CD4-positive, alpha-beta T cell (primary cell): Measurements from ENCODE around the gene DUXB. TPM values are rescaled to one million over a fixed set of nuclear protein-coding genes. Genes with fewer than 3 reads are reported as not detected.

Experiments used
- ATAC-seq: fragments of 200-7000 bp; cut with Tn5 transposase; one replicate; pipeline ENCODE4 v1.10.0; 2022; ENCODE audit warnings: mild to moderate bottlenecking; ENCODE audit not compliant: poor library complexity
- CTCF ChIA-PET: fragments of 350-600 bp; sonication (Branson Sonifier 250); formaldehyde crosslinking; loops from one replicate; lab custom pipeline; 2021; ENCODE audit warnings: antibody characterized with exemption, inconsistent platforms; lab: Charles Lee
- POLR2A ChIA-PET: fragments of 350-600 bp; sonication (Branson Sonifier 250); formaldehyde crosslinking; loops from one replicate; lab custom pipeline; 2021; ENCODE audit warnings: antibody characterized with exemption, inconsistent platforms; lab: Charles Lee
- DNase-seq, 14 experiments: peaks; one replicate each; pipeline ENCODE4 v3.0.0-alpha.2; 2013 to 2020; ENCODE audit warnings: mixed read lengths in 2 of 14
- H3K27ac ChIP-seq, 2 donors: one replicate each; pipeline versions ENCODE4 v1.5.1 to v1.7.0; 2013; ENCODE audit warnings: low read length in 2 of 2, low read depth in 1 of 2, mild to moderate bottlenecking in 1 of 2
- H3K27me3 ChIP-seq, 2 experiments: 1 replicate in 1 of 2; 2 replicates in 1 of 2; pipeline versions ENCODE4 v1.6.1 to v1.7.0; 2013; ENCODE audit warnings: low read length in 2 of 2, control low read depth in 1 of 2, mild to moderate bottlenecking in 1 of 2, moderate library complexity in 1 of 2; ENCODE audit not compliant: insufficient read depth in 2 of 2, control insufficient read depth in 1 of 2
- H3K36me3 ChIP-seq: one replicate; pipeline ENCODE4 v1.6.1; 2013; ENCODE audit warnings: low read length, control low read depth; ENCODE audit not compliant: insufficient read depth
- H3K4me1 ChIP-seq: one replicate; pipeline ENCODE4 v1.6.1; 2013; ENCODE audit warnings: low read length, control low read depth; ENCODE audit not compliant: insufficient read depth
- H3K4me3 ChIP-seq: one replicate; pipeline ENCODE4 v1.5.1; 2013; ENCODE audit warnings: mild to moderate bottlenecking, low read length, moderate library complexity
- H3K9me3 ChIP-seq, 2 experiments: 1 replicate in 1 of 2; 2 replicates in 1 of 2; pipeline versions ENCODE4 v1.6.1 to v1.7.0; 2013; ENCODE audit warnings: low read length in 2 of 2, mild to moderate bottlenecking in 2 of 2, control low read depth in 1 of 2, moderate library complexity in 1 of 2; ENCODE audit not compliant: control insufficient read depth in 1 of 2, insufficient read depth in 1 of 2
- H3K27ac Mint-ChIP-seq: one replicate; pipeline ENCODE4 v1.8.0; 2020; ENCODE audit warnings: mixed read lengths
- H3K27me3 Mint-ChIP-seq: one replicate; pipeline ENCODE4 v1.8.0; 2021; ENCODE audit warnings: mixed read lengths
- H3K36me3 Mint-ChIP-seq: one replicate; pipeline ENCODE4 v1.8.0; 2021; ENCODE audit warnings: low read depth, mixed read lengths
- H3K4me1 Mint-ChIP-seq: one replicate; pipeline ENCODE4 v1.8.0; 2021; ENCODE audit warnings: low read depth, mixed read lengths
- H3K4me3 Mint-ChIP-seq: one replicate; pipeline ENCODE4 v1.8.0; 2020; ENCODE audit warnings: mild to moderate bottlenecking, mixed read lengths
- H3K9me3 Mint-ChIP-seq: one replicate; pipeline ENCODE4 v1.8.0; 2020; ENCODE audit warnings: mixed read lengths
- CTCF ChIP-seq: fragments of 200-600 bp; IDR thresholded peaks from one replicate; pipeline ENCODE4 v1.8.0; 2022; ENCODE audit warnings: antibody characterized with exemption, mild to moderate bottlenecking
- intact Hi-C, 2 experiments: fragments of 100-400 bp; cut with DNase I in 1 of 2; cut with micrococcal nuclease in 1 of 2; formaldehyde crosslinking; loops; one replicate each; pipeline versions ENCODE4 v1.15.1 to v1.9.0; 2023 to 2025; cut with DNase I, micrococcal nuclease
- polyA plus RNA-seq, 2 donors: library from polyadenylated mRNA; unstranded; fragments of 120-200 nt; gene quantifications; one replicate each; pipeline ENCODE4 v1.2.1, GENCODE V29; 2013
- total RNA-seq, 174 experiments: library from RNA in 2 of 174; stranded (reverse) in 2 of 174; gene quantifications; one replicate each; pipeline ENCODE4 v1.2.3 and lab custom pipeline; 2021 to 2026

DUXB gene
- not detected for total RNA-seq
- polyA plus RNA-seq (2013, experiment 1 of 2), result not detected
- not detected for polyA plus RNA-seq (2013, experiment 2 of 2)
- 0 to 0.01 (median 0) reads per million in 172 experiments for total RNA-seq (lab: John Stamatoyannopoulos, UW)

- ChIA-PET POLR2A (no interaction called here), CTCF (interaction anchor here (1.6 kb wide), 1 partner anchor 63 kb away, joined by 3 read pairs; no protein-coding TSS in a partner anchor)
- no peak for TF ChIP-seq CTCF
- H3K27ac ChIP-seq, result no peak within 1 kb of the TSS
- ATAC-seq (no peak), DNase-seq (no peak)
- Mint-ChIP-seq H3K9me3 (no peaks in the 10 kb centered on the region), H3K27ac (no peak within 1 kb of the TSS), H3K4me3 (no peak within 1 kb of the TSS), H3K36me3 (no peaks in the 10 kb centered on the region), H3K4me1 (no peaks in the 10 kb centered on the region), H3K27me3 (peaks cover 6% of the 10 kb centered on the region)
- no peaks in the 10 kb centered on the region for H3K36me3 ChIP-seq
- H3K27me3 ChIP-seq, result no peaks in the 10 kb centered on the region
- H3K9me3 ChIP-seq, result no peaks in the 10 kb centered on the region
- no peak within 1 kb of the TSS for H3K4me3 ChIP-seq
- H3K4me1 ChIP-seq, result no peaks in the 10 kb centered on the region
- intact Hi-C loops, result no loop called here
These were observed at the start of gene DUXB for GRCh38 chr16:75701361-75701760. Gene DUXB, minus strand, starts transcription at chr16:75701461. Its CDS starts 43 bp downstream, at chr16:75701418.

- H3K27ac ChIP-seq, result no peak overlapping the region
- no peaks in the 10 kb centered on the region for H3K9me3 ChIP-seq
- peaks cover 46% of the 10 kb centered on the region for H3K27me3 Mint-ChIP-seq
- no peak overlapping the region for H3K4me3 ChIP-seq
- no peak for TF ChIP-seq CTCF
- no peaks in the 10 kb centered on the region for H3K4me1 Mint-ChIP-seq
- no peak for ATAC-seq
- ChIA-PET POLR2A (interaction anchor here (0.7 to 0.8 kb wide), 2 partner anchors 23 to 102 kb away, joined by 3 to 5 read pairs; no protein-coding TSS in a partner anchor), CTCF (no interaction called here)
- no peaks in the 10 kb centered on the region for H3K36me3 Mint-ChIP-seq
- no peak for DNase-seq
- no peaks in the 10 kb centered on the region for H3K27me3 ChIP-seq
- H3K4me3 Mint-ChIP-seq, result no peak overlapping the region
- no peaks in the 10 kb centered on the region for H3K9me3 Mint-ChIP-seq
- no peak overlapping the region for H3K27ac Mint-ChIP-seq
- intact Hi-C loops, result no loop called here
- H3K4me1 ChIP-seq, result no peaks in the 10 kb centered on the region
- no peaks in the 10 kb centered on the region for H3K36me3 ChIP-seq
These were observed 49.3 kb upstream of the DUXB start for GRCh38 chr16:75750528-75750927.

- H3K27ac ChIP-seq, result no peak overlapping the region
- intact Hi-C loops, result no loop called here
- ATAC-seq (no peak), DNase-seq (no peak)
- no peak overlapping the region for H3K4me3 ChIP-seq
- no peaks in the 10 kb centered on the region for H3K36me3 Mint-ChIP-seq
- no peak overlapping the region for H3K27ac Mint-ChIP-seq
- CTCF ChIA-PET, result no interaction called here
- H3K36me3 ChIP-seq, result no peaks in the 10 kb centered on the region
- H3K4me1 Mint-ChIP-seq, result no peaks in the 10 kb centered on the region
- peaks cover 55% of the 10 kb centered on the region for H3K27me3 Mint-ChIP-seq
- H3K4me3 Mint-ChIP-seq, result no peak overlapping the region
- POLR2A ChIA-PET, result no interaction called here
- peaks cover 6% of the 10 kb centered on the region for H3K9me3 Mint-ChIP-seq
- TF ChIP-seq CTCF, result no peak
- peaks cover 0 to 6% of the 10 kb centered on the region in 2 experiments for H3K27me3 ChIP-seq
- peaks cover 3 to 6% of the 10 kb centered on the region in 2 experiments for H3K9me3 ChIP-seq
- H3K4me1 ChIP-seq, result no peaks in the 10 kb centered on the region
These were observed 45.1 kb upstream of the DUXB start for GRCh38 chr16:75746359-75746758.
